ENCODE measurements around the gene AIP. TPM values are rescaled to one million over a fixed set of nuclear protein-coding genes. Genes with fewer than 3 reads are reported as not detected.

AIP gene
- total and polyA plus RNA-seq, 2 of the 8 experiments (the other 6 are each of a cell fraction or from before 2014, with no cell fraction given), result 29.8 to 54.4 TPM

- H3K56ac ChIP-seq (replicated peaks; ENCODE audit: insufficient read length, low read depth, low read length), result no peak overlapping the region
- CTCF ChIA-PET (ENCODE audit: partially characterized antibody), result interaction anchor here (0.8 to 1.5 kb wide), 3 partner anchors 12 to 90 kb away, joined by 3 to 5 read pairs (median 4); partner anchors contain the start of gene RAD9A
- no peak for DNase-seq (ENCODE audit: low read depth in 1 of 2, low spot score in 2 of 2)
- H3K4me2 ChIP-seq (ENCODE audit: insufficient read depth in 1 of 2, low read depth in 2 of 2, low read length in 2 of 2), result peak overlapping the region; percentile 54 to 70
- POLR2A ChIA-PET (ENCODE audit: partially characterized antibody), result interaction anchor here (0.8 to 1.7 kb wide), 7 partner anchors 9 to 86 kb away, joined by 3 to 6 read pairs (median 4); partner anchors contain the start of gene TMEM134
- H3K79me1 ChIP-seq (ENCODE audit: low read depth, low read length), result no peaks in the 10 kb centered on the region
- no peak overlapping the region for H3K23ac ChIP-seq (ENCODE audit: insufficient read length)
- H2BK5ac ChIP-seq (ENCODE audit: low read depth, low read length), result no peak overlapping the region
- no peak overlapping the region for H3K4ac ChIP-seq (replicated peaks; ENCODE audit: insufficient read length, low read depth, low read length)
- no peak overlapping the region for H2AK5ac ChIP-seq (ENCODE audit: low read depth, low read length)
- no peak overlapping the region for H4K91ac ChIP-seq (replicated peaks; ENCODE audit: insufficient read length, low read length)
- H4K8ac ChIP-seq (ENCODE audit: extremely low read depth, insufficient read depth, low read length), result no peak overlapping the region
- peaks cover 0 to 3% (median 3%) of the 10 kb centered on the region in 4 experiments; a peak in 3 of 7 replicates for H3K4me1 ChIP-seq (replicated peaks in 1 of 4; ENCODE audit: control insufficient read depth in 3 of 4, insufficient read depth in 4 of 4, low read length in 3 of 4)
- peak overlapping the region; percentile 10 to 60 (median 27); a peak in 6 of 8 replicates for H3K4me3 ChIP-seq (ENCODE audit: extremely low read depth in 1 of 4, insufficient read depth in 2 of 4, low read depth in 3 of 4, low read length in 4 of 4)
- no peak overlapping the region for H4K5ac ChIP-seq (ENCODE audit: insufficient read length, low read depth, low read length)
- H3K9me3 ChIP-seq (ENCODE audit: insufficient read depth in 2 of 2, low read depth in 1 of 2, low read length in 1 of 2), result no peaks in the 10 kb centered on the region; a peak in 1 of 4 replicates
- H2BK20ac ChIP-seq (ENCODE audit: low read length), result no peak overlapping the region
- no peak for FAIRE-seq
- H3K27me3 ChIP-seq (replicated peaks in 1 of 4; ENCODE audit: control insufficient read depth in 3 of 4, extremely low read depth in 1 of 4, insufficient read depth in 3 of 4, low read length in 3 of 4), result peaks cover 0 to 10% (median 9%) of the 10 kb centered on the region in 4 experiments; a peak in 6 of 7 replicates
- no peak overlapping the region for H3K27ac ChIP-seq (ENCODE audit: low read depth, low read length)
- no peak overlapping the region for H3K14ac ChIP-seq (ENCODE audit: insufficient read length)
- H3K18ac ChIP-seq (ENCODE audit: extremely low read depth, low read length), result no peak overlapping the region
- H4K20me1 ChIP-seq (replicated peaks in 1 of 2; ENCODE audit: control insufficient read depth in 1 of 2, insufficient read depth in 2 of 2, low read length in 2 of 2), result peaks cover 0 to 5% of the 10 kb centered on the region in 2 experiments
- no peak overlapping the region for H2BK12ac ChIP-seq (ENCODE audit: low read depth, low read length)
- no peaks in the 10 kb centered on the region for H3K79me2 ChIP-seq (ENCODE audit: control insufficient read depth in 1 of 2, insufficient read depth in 2 of 2, low read length in 2 of 2)
- no peak overlapping the region for H2AFZ ChIP-seq (ENCODE audit: low read length)
- no peak overlapping the region for H2BK15ac ChIP-seq (ENCODE audit: low read length)
- no peak overlapping the region for H2BK120ac ChIP-seq (replicated peaks; ENCODE audit: low read depth, low read length)
- H3K9ac ChIP-seq (replicated peaks in 1 of 4; ENCODE audit: extremely low read depth in 1 of 4, low read depth in 3 of 4, low read length in 3 of 4), result no peak overlapping the region; a peak in 1 of 7 replicates
- no peaks in the 10 kb centered on the region for H3K23me2 ChIP-seq (ENCODE audit: low read depth, low read length)
- WGBS, 2 experiments (ENCODE audit: extremely low coverage in 1 of 2, insufficient coverage in 1 of 2, insufficient read length in 1 of 2, insufficient replicate concordance in 2 of 2, low coverage in 1 of 2, low lambda C conversion rate in 2 of 2, missing lambda C conversion rate in 1 of 2), result 81% methylated on average over 17 of the region's 19 CpGs; no CpG with 5 or more reads in 1 of the 2 experiments
- no peaks in the 10 kb centered on the region; a peak in 1 of 8 replicates for H3K36me3 ChIP-seq (ENCODE audit: control insufficient read depth in 2 of 4, insufficient read depth in 4 of 4, low read length in 3 of 4)
- no peak for TF ChIP-seq BCL11A (IDR thresholded peaks at IDR 0.05; ENCODE audit: low read depth in 2 of 2, low read length in 2 of 2)
- TF ChIP-seq TBP (IDR thresholded peaks at IDR 0.05; ENCODE audit: low read depth, low read length), result no peak
- no peak for TF ChIP-seq KDM4A (IDR thresholded peaks at IDR 0.05; ENCODE audit: low read depth, low read length, severe bottlenecking)
- no peak for TF ChIP-seq PHF8 (conservative IDR thresholded peaks at IDR 0.05; ENCODE audit: low read depth, low read length)
- TF ChIP-seq MAFK (IDR thresholded peaks at IDR 0.05; ENCODE audit: low read depth, low read length), result no peak
- TF ChIP-seq KDM5A (IDR thresholded peaks at IDR 0.05; ENCODE audit: low read length), result no peak
- no peak for TF ChIP-seq NANOG (IDR thresholded peaks at IDR 0.05; ENCODE audit: insufficient read depth, low read depth, low read length, poor library complexity, severe bottlenecking)
- no peak for TF ChIP-seq USF2 (IDR thresholded peaks at IDR 0.05; ENCODE audit: low read length)
- TF ChIP-seq EZH2 (IDR thresholded peaks at IDR 0.05; ENCODE audit: low read depth, low read length, severe bottlenecking), result no peak
- TF ChIP-seq KDM1A (IDR thresholded peaks at IDR 0.05; ENCODE audit: borderline replicate concordance, low read length), result no peak
- TF ChIP-seq ATF3 (IDR thresholded peaks at IDR 0.05; ENCODE audit: insufficient read depth, low read depth, low read length), result no peak
Measured at GRCh38 chr11:67482275-67482826, 475 bp upstream of the AIP start.

Measured in H1 (cell line).